Kidney epithelial cell (primary cell): ENCODE results near the gene SIPA1L3. TPM values are rescaled to one million over a fixed set of nuclear protein-coding genes. Genes with fewer than 3 reads are reported as not detected.

Experiments
- DNase-seq: peaks from one replicate; pipeline ENCODE4 v3.0.0-alpha.2; 2010; ENCODE audit warnings: low read depth
- H3K27me3 ChIP-seq: 2 replicates; pipeline ENCODE4 v1.6.0; 2011; ENCODE audit warnings: low read length; ENCODE audit not compliant: control insufficient read depth, insufficient read depth
- H3K36me3 ChIP-seq: 2 replicates; pipeline ENCODE4 v1.5.1; 2011; ENCODE audit warnings: low read length; ENCODE audit not compliant: control insufficient read depth, insufficient read depth
- H3K4me3 ChIP-seq: 2 replicates; pipeline ENCODE4 v1.5.1; 2011; ENCODE audit warnings: low read depth, mild to moderate bottlenecking, control low read depth, low read length
- CTCF ChIP-seq: IDR thresholded peaks from 2 replicates; pipeline ENCODE4 v1.5.1; 2011; ENCODE audit warnings: mild to moderate bottlenecking, moderate library complexity, low read length, control low read depth, inconsistent platforms; ENCODE audit not compliant: insufficient read depth, poor library complexity, severe bottlenecking
- total RNA-seq: library from RNA; depleted of rRNA; stranded (reverse); fragments of >200 nt; gene quantifications from 2 replicates; pipeline ENCODE4 v1.2.3, GENCODE V29; 2015

The SIPA1L3 gene
- total RNA-seq, 1 donor from 2014 or later, result 40.4 TPM

DNA sequence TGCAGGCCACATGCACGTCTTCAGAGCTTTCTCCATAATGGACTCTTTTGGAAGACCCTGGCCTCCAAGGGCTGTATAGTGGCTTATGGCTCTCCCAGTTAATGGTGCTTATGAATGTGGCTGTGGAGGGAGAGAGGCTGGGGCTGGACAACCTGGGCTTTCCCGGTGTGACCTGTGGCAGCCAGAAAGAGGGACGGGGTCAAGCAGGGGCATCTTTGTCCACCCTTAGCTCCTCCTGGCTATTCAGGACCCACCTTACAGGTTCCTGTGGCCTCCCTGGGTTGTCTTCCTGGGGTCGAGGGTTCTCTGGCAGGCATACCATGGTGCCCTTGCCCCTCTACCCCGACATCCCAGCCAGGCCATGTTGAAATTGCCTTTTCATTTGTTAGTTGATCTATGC, 75.6 kb downstream of the SIPA1L3 start:
- no peaks in the 10 kb centered on the region for H3K27me3 ChIP-seq

GRCh38 chr19:37983153-37983552, 76.1 kb downstream of the SIPA1L3 start:
- Histone ChIP-seq H3K36me3 (no peaks in the 10 kb centered on the region), H3K27me3 (no peaks in the 10 kb centered on the region), H3K4me3 (no peak overlapping the region)
- no peak for TF ChIP-seq CTCF
- DNase-seq, result no peak

More for the DNA sequence above, 75.6 kb downstream of the SIPA1L3 start:
- no peak for TF ChIP-seq CTCF
- H3K4me3 ChIP-seq, result no peak overlapping the region
- DNase-seq, result no peak
- no peaks in the 10 kb centered on the region for H3K36me3 ChIP-seq

GRCh38 chr19:37983916-37984315, 76.9 kb downstream of the SIPA1L3 start:
- Histone ChIP-seq H3K4me3 (no peak overlapping the region), H3K36me3 (no peaks in the 10 kb centered on the region), H3K27me3 (no peaks in the 10 kb centered on the region)
- no peak for TF ChIP-seq CTCF
- DNase-seq, result no peak

- TF ChIP-seq CTCF, result no peak
- H3K36me3 ChIP-seq, result no peaks in the 10 kb centered on the region
Measured at GRCh38 chr19:37986048-37986750, 79.2 kb downstream of the SIPA1L3 start.

GRCh38 chr19:37987356-37988332, 80.6 kb downstream of the SIPA1L3 start:
- Histone ChIP-seq H3K4me3 (no peak overlapping the region), H3K27me3 (no peaks in the 10 kb centered on the region), H3K36me3 (no peaks in the 10 kb centered on the region)
- no peak for DNase-seq
- TF ChIP-seq CTCF, result no peak

More at GRCh38 chr19:37986048-37986750, 79.2 kb downstream of the SIPA1L3 start:
- Histone ChIP-seq H3K27me3 (no peaks in the 10 kb centered on the region), H3K4me3 (no peak overlapping the region)
- DNase-seq, result no peak
